Naive B cell (primary cell): Measurements from ENCODE around the gene FGF8. TPM values are rescaled to one million over a fixed set of nuclear protein-coding genes. Genes with fewer than 3 reads are reported as not detected.

Experiments used
- ATAC-seq, 2 donors: fragments of 150-1000 bp; cut with Tn5 transposase; 2 replicates each; pipeline ENCODE4 v1.10.0; 2021; ENCODE audit warnings: low read depth in 2 of 2, mild to moderate bottlenecking in 2 of 2, moderate library complexity in 2 of 2
- DNase-seq: peaks from one replicate; pipeline ENCODE4 v3.0.0; 2022
- H3K27ac Mint-ChIP-seq, 6 donors: one replicate each; pipeline ENCODE4 v1.8.0; 2020 to 2022; ENCODE audit warnings: mild to moderate bottlenecking in 6 of 6, mixed read lengths in 6 of 6, moderate library complexity in 5 of 6, inconsistent platforms in 2 of 6
- H3K27me3 Mint-ChIP-seq, 3 donors: one replicate each; pipeline ENCODE4 v1.8.0; 2021 to 2022; ENCODE audit warnings: mixed read lengths in 3 of 3, mild to moderate bottlenecking in 1 of 3
- H3K36me3 Mint-ChIP-seq, 2 donors: one replicate each; pipeline ENCODE4 v1.8.0; 2020 to 2022; ENCODE audit warnings: mixed read lengths in 2 of 2, inconsistent platforms in 1 of 2, mild to moderate bottlenecking in 1 of 2
- H3K4me1 Mint-ChIP-seq, 3 donors: one replicate each; pipeline ENCODE4 v1.8.0; 2020 to 2022; ENCODE audit warnings: mixed read lengths in 3 of 3, inconsistent platforms in 1 of 3, mild to moderate bottlenecking in 1 of 3, moderate library complexity in 1 of 3
- H3K4me3 Mint-ChIP-seq, 8 donors: one replicate each; pipeline ENCODE4 v1.8.0; 2020 to 2022; ENCODE audit warnings: mild to moderate bottlenecking in 8 of 8, mixed read lengths in 8 of 8, moderate library complexity in 8 of 8, inconsistent platforms in 2 of 8
- H3K9me3 Mint-ChIP-seq, 7 donors: one replicate each; pipeline ENCODE4 v1.8.0; 2020 to 2022; ENCODE audit warnings: mixed read lengths in 7 of 7, mild to moderate bottlenecking in 5 of 7, inconsistent platforms in 2 of 7, moderate library complexity in 1 of 7
- polyA plus RNA-seq, 6 donors: library from polyadenylated mRNA; unstranded; fragments of 300-500 nt; fragmentation: Illumina TruSeq; gene quantifications; one replicate each; pipeline ENCODE4 v1.2.3, GENCODE V29; 2021; ENCODE audit warnings: low read depth in 6 of 6

FGF8 gene
- polyA plus RNA-seq, 6 donors from 2014 or later = not detected

DNA sequence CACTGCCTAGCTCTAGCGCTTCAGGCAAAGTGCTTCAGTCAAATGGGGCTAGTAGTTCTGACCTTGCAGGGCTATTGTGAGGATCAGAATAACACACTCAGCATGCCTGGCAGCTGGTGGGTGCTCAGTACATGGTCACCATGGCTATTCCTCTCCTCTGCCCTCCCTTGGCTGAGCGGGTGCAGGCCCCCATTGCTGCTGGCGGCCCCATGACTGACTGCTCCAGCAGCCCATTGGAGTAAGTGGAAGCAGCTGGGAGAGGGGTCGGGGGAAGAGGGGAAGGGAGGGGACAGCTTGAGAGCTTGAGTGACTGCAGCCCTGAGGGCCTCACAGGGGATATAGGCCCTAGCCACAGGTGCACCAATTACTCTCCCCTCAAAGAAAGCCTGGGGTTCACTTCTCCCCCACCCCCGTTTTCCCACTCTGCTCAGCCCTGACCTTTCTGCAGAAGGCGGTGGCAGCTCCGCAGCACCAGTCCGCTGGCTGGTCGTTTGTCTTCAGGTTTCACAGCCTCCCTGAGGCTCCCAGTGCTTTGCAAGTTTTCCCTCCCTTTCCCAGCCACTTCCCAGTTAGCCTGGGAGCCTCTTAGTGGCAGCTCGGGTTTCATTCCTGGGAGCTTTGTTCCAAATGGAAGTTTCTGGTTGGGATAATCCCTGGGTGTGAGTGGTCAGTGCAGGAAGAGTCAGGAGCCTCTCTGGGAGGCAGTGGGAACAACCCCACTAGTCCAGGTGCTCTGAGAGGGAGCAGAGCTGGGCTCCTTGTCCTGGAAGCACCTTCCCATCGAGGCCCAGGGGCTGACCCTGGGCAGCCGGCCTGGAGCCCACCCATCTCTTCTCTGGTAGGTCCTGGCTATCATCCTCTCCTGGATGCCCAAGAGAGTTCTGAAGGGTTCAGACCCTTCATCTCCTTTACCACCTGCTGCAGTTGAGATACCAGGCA, 16.3 kb downstream of the FGF8 start:
- H3K36me3 Mint-ChIP-seq = no peaks in the 10 kb centered on the region
- H3K4me3 Mint-ChIP-seq = no peak overlapping the region
- no peak overlapping the region for H3K27ac Mint-ChIP-seq
- H3K4me1 Mint-ChIP-seq = no peaks in the 10 kb centered on the region
- H3K27me3 Mint-ChIP-seq = peaks cover 13 to 44% (median 29%) of the 10 kb centered on the region in 3 donors
- H3K9me3 Mint-ChIP-seq = no peaks in the 10 kb centered on the region
- DNase-seq = no peak
- no peak for ATAC-seq

DNA sequence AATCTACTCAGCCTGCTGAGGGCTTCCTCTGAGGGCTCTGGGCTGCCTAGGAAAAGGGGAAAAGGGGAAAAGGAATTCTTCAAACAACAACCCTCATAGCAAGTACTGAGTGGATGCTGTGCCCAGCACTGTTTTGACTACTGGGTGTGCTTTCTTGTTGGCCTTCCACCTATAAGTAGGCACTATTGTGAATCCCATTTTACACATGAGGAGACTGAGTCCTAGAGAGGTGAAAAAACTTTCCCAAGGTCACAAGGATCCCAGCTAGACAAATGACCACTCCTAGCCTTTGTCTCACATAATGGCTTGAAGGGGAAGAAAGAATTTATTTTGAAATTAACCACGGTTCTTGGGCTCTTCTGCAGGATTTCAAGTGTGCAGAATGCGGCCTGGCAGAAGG, 17.1 kb downstream of the FGF8 start:
- Mint-ChIP-seq H3K36me3 (no peaks in the 10 kb centered on the region), H3K9me3 (no peaks in the 10 kb centered on the region), H3K4me3 (no peak overlapping the region), H3K27ac (no peak overlapping the region), H3K27me3 (peaks cover 11 to 47% (median 30%) of the 10 kb centered on the region in 3 donors), H3K4me1 (no peaks in the 10 kb centered on the region)
- DNase-seq = no peak
- ATAC-seq = no peak

DNA sequence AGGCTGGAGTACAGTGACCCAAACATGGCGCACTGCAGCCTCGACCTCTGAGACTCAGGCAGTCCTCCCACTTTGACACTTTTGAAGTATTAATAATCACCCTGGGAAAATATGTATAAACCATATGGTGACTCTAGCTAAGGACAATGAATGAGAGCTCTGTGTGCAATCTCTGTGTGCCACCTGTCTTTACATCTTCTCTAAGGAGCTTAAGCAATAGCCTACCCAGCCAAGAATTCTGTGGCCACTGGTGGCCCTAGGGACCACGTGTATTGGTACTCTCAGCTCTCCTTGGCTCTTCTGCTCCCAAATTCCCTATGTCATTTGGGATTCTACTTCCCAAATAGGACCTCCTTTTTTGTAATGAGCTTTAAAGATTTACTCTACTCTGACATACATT, 23.7 kb downstream of the FGF8 start:
- H3K4me1 Mint-ChIP-seq = no peaks in the 10 kb centered on the region
- ATAC-seq (no peak), DNase-seq (no peak)
- no peak overlapping the region for H3K4me3 Mint-ChIP-seq
- no peak overlapping the region for H3K27ac Mint-ChIP-seq
- peaks cover 5 to 48% (median 35%) of the 10 kb centered on the region in 3 donors for H3K27me3 Mint-ChIP-seq
- H3K9me3 Mint-ChIP-seq = no peaks in the 10 kb centered on the region
- no peaks in the 10 kb centered on the region for H3K36me3 Mint-ChIP-seq

DNA sequence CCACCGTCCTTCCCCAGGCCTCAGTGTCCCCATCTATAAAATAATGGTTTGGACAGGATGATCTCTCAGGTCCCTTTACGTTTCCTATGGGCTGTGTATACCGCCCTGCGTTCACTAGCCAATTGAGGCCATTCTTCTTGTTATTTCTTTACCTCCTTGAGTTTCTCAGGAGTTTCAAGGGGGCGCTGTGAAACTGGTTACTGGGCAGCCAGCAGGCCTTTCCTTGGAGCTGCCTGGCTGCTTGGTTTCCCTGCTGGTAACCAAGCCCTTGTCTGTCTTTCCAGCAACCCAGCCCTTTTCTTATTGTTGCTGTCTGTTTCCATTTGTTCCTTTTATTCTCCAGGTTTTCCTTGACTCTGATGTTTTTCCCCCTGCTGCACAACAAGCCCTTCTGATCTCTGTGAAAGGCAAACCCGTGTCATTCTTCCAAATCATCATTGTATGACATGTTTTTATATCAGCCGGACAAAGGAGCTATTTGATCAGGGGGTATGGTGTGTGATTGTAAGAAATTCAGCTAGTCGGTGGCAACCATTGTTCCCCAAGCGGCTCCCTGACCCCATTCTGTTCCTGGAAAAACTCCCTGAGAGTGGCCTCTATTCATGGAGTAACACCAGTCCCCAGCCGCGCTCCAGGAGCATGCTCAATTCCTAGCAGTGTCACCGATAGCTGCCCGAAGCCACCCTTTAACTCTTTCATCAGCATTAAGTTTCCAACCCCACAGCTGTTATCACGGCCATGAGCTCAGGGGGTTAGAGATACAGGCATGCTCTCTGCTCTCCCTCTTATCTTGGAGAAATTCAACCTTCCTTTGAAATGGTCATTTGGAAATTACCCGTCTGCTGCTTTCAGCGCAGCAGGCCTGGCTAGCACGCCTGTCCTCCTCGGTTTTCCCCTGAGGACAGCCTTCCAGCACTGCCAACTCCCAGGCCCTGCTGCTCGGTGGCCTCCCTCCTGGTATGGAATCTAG, 26.6 kb downstream of the FGF8 start:
- Mint-ChIP-seq H3K9me3 (no peaks in the 10 kb centered on the region), H3K27me3 (peaks cover 9 to 43% (median 40%) of the 10 kb centered on the region in 3 donors), H3K27ac (no peak overlapping the region), H3K36me3 (no peaks in the 10 kb centered on the region), H3K4me1 (no peaks in the 10 kb centered on the region), H3K4me3 (no peak overlapping the region)
- ATAC-seq (no peak), DNase-seq (no peak)

DNA sequence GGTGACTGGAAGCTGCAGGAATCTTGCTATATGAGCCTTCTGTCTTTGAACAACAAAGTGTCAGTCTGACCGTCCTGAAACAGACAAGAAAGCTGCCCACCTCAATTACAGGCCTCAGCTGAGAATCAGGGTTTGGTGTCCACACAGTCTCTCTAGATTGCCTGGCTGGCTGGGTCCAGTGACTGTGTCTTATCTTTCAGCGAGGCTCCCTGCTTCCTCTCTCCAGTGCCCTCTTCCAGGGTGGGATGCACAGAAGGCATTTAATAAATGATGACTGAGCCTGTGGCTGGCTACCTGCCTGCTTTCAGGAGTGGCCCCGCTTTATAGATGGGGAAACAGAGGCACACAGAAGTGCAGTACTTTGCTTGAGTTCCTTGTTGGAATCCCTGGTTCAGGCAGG, 27.4 kb downstream of the FGF8 start:
- Mint-ChIP-seq H3K9me3 (no peaks in the 10 kb centered on the region), H3K36me3 (no peaks in the 10 kb centered on the region), H3K27ac (no peak overlapping the region), H3K27me3 (peaks cover 13 to 41% (median 33%) of the 10 kb centered on the region in 3 donors), H3K4me1 (no peaks in the 10 kb centered on the region), H3K4me3 (no peak overlapping the region)
- no peak for DNase-seq
- ATAC-seq = no peak

DNA sequence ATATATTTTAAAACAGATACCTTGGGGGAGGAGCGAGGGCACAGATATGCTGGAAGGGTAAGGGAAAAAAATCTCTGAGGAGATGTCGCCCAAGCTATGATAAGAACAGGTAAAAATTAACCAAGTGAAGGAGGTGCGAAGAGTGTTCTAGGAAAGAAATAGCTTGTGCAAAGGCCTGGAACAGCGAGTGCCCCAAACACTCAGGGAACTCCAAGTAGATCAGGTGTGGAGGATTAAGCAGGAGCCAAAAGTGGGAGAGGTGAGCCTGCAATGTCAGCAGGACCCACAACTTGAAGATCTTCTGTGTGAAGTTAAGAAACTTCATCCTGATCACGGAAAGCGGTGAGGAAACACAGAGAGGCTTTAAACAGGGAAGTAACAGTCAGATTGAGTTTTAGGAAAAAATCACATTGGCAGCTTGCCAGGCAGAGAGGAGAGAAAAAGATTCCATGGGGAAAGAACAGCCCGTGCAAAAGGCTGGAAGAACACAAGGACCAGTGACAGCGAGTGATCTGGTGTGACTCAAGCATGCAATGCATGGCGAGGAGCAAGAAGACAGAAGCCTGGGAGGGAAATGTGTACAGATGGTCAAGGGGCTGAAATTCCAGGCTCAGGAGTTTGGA, 30.7 kb downstream of the FGF8 start:
- Mint-ChIP-seq H3K27me3 (peaks cover 19 to 54% (median 32%) of the 10 kb centered on the region in 3 donors), H3K4me3 (no peak overlapping the region), H3K36me3 (no peaks in the 10 kb centered on the region), H3K4me1 (no peaks in the 10 kb centered on the region), H3K27ac (no peak overlapping the region), H3K9me3 (peaks cover 0 to 2% (median 0%) of the 10 kb centered on the region in 7 donors)
- DNase-seq (no peak), ATAC-seq (no peak)

DNA sequence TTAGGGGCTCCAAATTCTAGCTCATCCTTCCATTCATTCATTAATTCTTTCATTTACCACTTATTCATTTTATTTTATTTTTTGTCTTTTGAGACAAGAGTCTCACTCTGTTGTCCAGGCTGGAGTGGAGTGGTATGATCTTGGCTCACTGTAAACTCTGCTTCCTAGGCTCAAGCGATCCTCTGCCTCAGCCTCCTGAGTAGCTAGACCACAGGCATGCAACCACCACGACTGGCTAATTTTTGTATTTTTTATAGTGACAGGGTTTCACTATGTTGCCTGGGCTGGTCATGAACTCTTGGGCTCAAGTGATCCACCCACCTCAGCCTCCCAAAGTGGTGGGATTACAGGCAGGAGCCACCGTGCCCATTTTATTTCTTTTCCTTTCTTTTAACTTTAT, 31.6 kb downstream of the FGF8 start:
- Mint-ChIP-seq H3K9me3 (peaks cover 0 to 2% (median 0%) of the 10 kb centered on the region in 7 donors), H3K4me1 (no peaks in the 10 kb centered on the region), H3K27me3 (peaks cover 24 to 55% (median 34%) of the 10 kb centered on the region in 3 donors), H3K27ac (no peak overlapping the region), H3K4me3 (no peak overlapping the region), H3K36me3 (no peaks in the 10 kb centered on the region)
- no peak for DNase-seq
- ATAC-seq = no peak

DNA sequence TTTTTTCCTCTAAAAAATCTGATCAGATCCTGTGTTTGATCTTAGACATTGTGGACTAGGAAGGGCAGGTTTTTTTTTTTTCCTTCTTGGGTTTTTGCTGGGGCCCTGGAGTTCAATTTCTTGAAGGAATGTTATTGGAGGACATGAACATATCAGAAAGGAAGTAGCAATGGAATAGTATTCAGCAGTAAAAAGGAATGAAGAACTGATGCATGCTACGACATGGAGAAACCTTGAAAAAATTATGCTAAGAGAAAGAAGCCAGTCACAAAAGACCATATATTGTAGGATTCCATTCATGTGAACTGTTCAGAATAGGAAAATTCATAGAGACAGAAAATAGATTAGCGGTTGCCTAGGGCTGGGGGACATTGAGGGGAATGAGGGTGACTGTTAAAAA, 34.0 kb downstream of the FGF8 start:
- ATAC-seq = no peak

DNA sequence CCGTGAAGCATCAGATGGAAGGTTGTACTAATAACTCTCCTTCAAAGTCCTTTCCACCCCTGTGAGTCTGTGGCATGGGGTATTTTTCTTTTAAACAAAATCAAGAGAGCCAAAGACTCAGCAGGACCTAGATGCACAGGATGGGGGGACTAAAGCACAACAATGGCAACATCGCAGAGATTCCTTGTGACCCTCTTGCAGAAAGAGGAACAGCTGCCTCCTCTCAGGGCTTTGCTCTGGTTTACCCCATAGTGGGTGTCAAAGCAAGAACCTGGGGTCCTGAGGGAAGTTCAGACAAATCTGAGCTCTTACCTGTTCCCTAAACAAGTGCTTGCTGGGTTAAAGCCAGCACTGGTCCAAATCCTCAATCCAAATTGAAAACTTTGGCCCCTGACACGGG, 39.2 kb downstream of the FGF8 start:
- H3K36me3 Mint-ChIP-seq = no peaks in the 10 kb centered on the region

More for the DNA sequence above, 34.0 kb downstream of the FGF8 start:
- H3K36me3 Mint-ChIP-seq = no peaks in the 10 kb centered on the region
- no peak overlapping the region for H3K4me3 Mint-ChIP-seq
- H3K27ac Mint-ChIP-seq = no peak overlapping the region
- no peaks in the 10 kb centered on the region for H3K4me1 Mint-ChIP-seq
- DNase-seq = no peak
- H3K9me3 Mint-ChIP-seq = peaks cover 0 to 2% (median 0%) of the 10 kb centered on the region in 7 donors
- H3K27me3 Mint-ChIP-seq = peaks cover 24 to 54% (median 33%) of the 10 kb centered on the region in 3 donors

DNA sequence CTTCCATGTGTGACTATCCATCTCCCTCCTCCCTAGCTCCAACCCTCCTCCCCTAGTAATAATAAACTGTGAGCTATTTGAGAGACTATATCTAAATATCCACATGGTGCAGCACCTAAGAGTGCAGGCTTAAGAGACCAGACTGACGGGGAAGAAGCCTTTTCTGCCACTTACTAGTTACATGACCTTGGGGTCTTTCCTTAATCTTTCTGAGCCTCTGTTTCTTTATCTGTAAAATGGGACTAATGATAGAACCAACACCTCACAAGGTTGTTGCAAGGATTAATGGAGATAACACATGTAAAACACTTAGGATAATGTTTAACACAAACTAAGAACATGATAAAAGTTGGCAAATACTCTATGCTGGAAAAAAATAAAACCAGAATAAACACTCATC, 43.8 kb downstream of the FGF8 start:
- no peak overlapping the region for H3K27ac Mint-ChIP-seq
- no peak for ATAC-seq
- no peak for DNase-seq
- H3K4me3 Mint-ChIP-seq = no peak overlapping the region
- no peaks in the 10 kb centered on the region for H3K36me3 Mint-ChIP-seq
- peaks cover 0 to 3% (median 0%) of the 10 kb centered on the region in 7 donors for H3K9me3 Mint-ChIP-seq
- no peaks in the 10 kb centered on the region for H3K4me1 Mint-ChIP-seq
- peaks cover 16 to 40% (median 33%) of the 10 kb centered on the region in 3 donors for H3K27me3 Mint-ChIP-seq

More for the DNA sequence above, 39.2 kb downstream of the FGF8 start:
- no peaks in the 10 kb centered on the region for H3K4me1 Mint-ChIP-seq
- ATAC-seq (no peak), DNase-seq (no peak)
- peaks cover 21 to 48% (median 43%) of the 10 kb centered on the region in 3 donors for H3K27me3 Mint-ChIP-seq
- no peak overlapping the region for H3K27ac Mint-ChIP-seq
- peaks cover 0 to 2% (median 0%) of the 10 kb centered on the region in 7 donors for H3K9me3 Mint-ChIP-seq
- no peak overlapping the region for H3K4me3 Mint-ChIP-seq

DNA sequence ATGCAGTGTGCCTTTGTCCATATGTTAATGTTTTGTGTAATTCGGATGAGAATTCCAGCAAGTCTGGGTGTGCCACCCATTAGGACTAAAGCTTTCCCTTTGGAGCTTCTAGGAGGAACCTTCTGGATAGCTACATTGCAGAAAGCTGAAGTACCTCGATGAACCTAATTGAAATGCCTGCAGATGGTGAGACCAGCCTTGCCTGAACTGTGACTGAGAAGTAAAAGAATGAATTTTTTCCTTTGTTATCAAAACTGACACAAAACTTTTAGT, 49.9 kb downstream of the FGF8 start:
- H3K4me1 Mint-ChIP-seq = no peaks in the 10 kb centered on the region
- H3K27ac Mint-ChIP-seq = no peak overlapping the region
- peaks cover 0 to 3% (median 0%) of the 10 kb centered on the region in 7 donors for H3K9me3 Mint-ChIP-seq
- H3K36me3 Mint-ChIP-seq = no peaks in the 10 kb centered on the region
- ATAC-seq = no peak
- H3K4me3 Mint-ChIP-seq = no peak overlapping the region
- H3K27me3 Mint-ChIP-seq = peaks cover 11 to 25% (median 19%) of the 10 kb centered on the region in 3 donors
- no peak for DNase-seq

DNA sequence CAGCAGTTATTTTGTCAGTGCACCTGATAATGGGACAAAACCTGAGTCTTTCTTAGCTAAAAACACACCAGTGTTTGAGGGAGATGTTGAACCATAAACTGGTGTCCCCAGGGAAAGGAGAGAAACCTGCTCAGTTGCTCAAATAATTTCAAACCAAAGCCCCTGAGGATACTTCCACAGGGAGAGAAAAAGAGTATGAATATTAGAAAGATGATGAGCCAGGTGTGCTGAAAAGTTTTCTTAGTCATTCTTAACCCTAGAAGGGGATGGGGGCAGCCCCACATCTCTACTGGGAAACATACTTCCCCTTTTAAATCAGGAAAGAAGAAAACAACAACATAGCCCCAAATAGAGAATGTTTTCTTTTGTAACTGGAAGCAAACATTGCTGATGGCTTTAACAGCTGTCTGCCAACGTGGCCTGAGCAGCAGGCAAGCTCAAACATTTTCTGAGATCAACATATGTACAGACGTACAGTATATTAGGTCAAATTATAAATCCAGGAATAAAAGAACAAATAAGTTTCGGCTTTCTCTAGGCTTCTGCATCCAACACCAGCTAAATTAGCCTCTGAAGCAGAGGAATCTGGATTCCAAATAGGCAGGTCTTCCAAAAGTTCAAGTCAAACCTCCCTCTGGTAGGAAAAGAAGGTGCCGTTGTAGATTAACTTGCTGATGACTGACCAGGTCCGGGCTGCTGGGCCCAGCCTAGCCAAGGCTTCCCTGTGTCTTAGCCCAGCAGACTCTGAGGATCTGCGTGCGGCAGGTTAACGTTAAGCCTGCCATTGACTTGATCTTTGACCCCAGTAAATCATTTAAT, 50.4 kb downstream of the FGF8 start:
- Mint-ChIP-seq H3K9me3 (peaks cover 0 to 3% (median 0%) of the 10 kb centered on the region in 7 donors), H3K27me3 (peaks cover 14 to 30% (median 22%) of the 10 kb centered on the region in 3 donors), H3K27ac (no peak overlapping the region), H3K4me3 (no peak overlapping the region), H3K36me3 (no peaks in the 10 kb centered on the region), H3K4me1 (no peaks in the 10 kb centered on the region)
- DNase-seq (no peak), ATAC-seq (no peak)
